ENCODE measurements around the gene OR10X1. TPM values are rescaled to one million over a fixed set of nuclear protein-coding genes. Genes with fewer than 3 reads are reported as not detected.

Gene OR10X1
- total RNA-seq, 4 donors from 2014 or later, result not detected

DNA sequence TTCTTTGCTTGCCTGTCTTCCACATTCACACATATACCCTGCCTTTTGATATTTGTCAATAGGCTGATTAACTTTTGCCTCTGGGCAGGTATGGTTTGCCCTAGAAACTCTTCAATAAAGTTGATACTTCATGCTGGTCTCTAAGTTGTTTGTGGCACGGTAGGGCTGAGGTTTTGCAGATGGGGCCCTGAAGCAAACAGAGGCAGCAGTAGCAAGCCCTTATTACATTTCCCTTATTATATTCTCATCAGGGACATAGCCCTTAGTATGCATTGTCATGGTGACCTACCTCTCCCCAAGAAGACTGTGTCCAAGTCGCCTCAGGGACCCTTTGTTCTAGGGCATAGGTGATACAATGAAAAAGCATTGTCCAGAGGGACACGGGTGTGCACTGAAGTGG lies 9.2 kb downstream of the OR10X1 start, which contains the start of gene OR6P1:
Gene OR6P1 (minus strand): TSS at position 101 of the 400 bp plus-strand sequence. CDS start 6,976 bp downstream, outside the sequence.
- no peak for DNase-seq
- no peak for ATAC-seq
- H3K4me3 ChIP-seq, result no peak within 1 kb of the TSS
- in situ Hi-C loops (cut with MboI; ENCODE audit: low sequenced_read_pairs in 4 of 4), result no loop called here
- no peak within 1 kb of the TSS for H3K27ac ChIP-seq
- no peaks in the 10 kb centered on the region for H3K27me3 ChIP-seq
- no peaks in the 10 kb centered on the region for H3K36me3 ChIP-seq
- no peaks in the 10 kb centered on the region for H3K4me1 ChIP-seq
- intact Hi-C loops (cut with DNase I; ENCODE audit: low total_unique reads), result no loop called here
- no peak for TF ChIP-seq POLR2A (IDR thresholded peaks at IDR 0.05)
- TF ChIP-seq, protein P1, sequence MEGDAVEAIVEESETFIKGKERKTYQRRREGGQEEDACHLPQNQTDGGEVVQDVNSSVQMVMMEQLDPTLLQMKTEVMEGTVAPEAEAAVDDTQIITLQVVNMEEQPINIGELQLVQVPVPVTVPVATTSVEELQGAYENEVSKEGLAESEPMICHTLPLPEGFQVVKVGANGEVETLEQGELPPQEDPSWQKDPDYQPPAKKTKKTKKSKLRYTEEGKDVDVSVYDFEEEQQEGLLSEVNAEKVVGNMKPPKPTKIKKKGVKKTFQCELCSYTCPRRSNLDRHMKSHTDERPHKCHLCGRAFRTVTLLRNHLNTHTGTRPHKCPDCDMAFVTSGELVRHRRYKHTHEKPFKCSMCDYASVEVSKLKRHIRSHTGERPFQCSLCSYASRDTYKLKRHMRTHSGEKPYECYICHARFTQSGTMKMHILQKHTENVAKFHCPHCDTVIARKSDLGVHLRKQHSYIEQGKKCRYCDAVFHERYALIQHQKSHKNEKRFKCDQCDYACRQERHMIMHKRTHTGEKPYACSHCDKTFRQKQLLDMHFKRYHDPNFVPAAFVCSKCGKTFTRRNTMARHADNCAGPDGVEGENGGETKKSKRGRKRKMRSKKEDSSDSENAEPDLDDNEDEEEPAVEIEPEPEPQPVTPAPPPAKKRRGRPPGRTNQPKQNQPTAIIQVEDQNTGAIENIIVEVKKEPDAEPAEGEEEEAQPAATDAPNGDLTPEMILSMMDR (IDR thresholded peaks at IDR 0.05 in 4 of 5, conservative IDR thresholded peaks at IDR 0.05 in 1 of 5), result no peak
- H3K9me3 ChIP-seq, result no peaks in the 10 kb centered on the region

DNA sequence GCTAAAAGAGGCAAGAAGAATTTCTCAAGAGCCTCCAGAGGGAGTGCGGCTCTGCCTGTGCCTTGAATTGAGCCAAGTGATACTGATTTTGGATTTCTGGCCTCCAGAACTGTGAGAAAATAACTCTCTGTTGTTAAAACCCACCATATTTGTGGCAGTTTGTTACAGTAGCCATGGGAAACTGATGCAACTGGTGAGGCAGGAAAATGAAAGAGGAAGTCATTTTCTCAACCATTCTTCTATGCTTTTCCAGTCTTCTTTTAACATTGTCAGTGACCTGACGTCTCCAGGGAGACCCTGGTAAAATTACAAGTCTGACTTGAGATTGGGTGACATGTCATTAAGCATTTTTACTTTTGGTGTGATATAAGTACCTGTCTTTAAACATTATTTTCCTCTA lies 15.1 kb downstream of the OR10X1 start:
- H3K36me3 ChIP-seq, result no peaks in the 10 kb centered on the region
- H3K27me3 ChIP-seq, result no peaks in the 10 kb centered on the region
- no peaks in the 10 kb centered on the region for H3K9me3 ChIP-seq
- H3K4me3 ChIP-seq, result no peak overlapping the region
- intact Hi-C loops (cut with DNase I; ENCODE audit: low total_unique reads) (no loop called here), in situ Hi-C loops (cut with MboI; ENCODE audit: low sequenced_read_pairs in 4 of 4) (no loop called here)
- no peak for DNase-seq
- TF ChIP-seq POLR2A (IDR thresholded peaks at IDR 0.05), result no peak
- TF ChIP-seq, protein P1 (IDR thresholded peaks at IDR 0.05 in 4 of 5, conservative IDR thresholded peaks at IDR 0.05 in 1 of 5), result no peak
- no peaks in the 10 kb centered on the region for H3K4me1 ChIP-seq
- H3K27ac ChIP-seq, result no peak overlapping the region
- no peak for ATAC-seq

DNA sequence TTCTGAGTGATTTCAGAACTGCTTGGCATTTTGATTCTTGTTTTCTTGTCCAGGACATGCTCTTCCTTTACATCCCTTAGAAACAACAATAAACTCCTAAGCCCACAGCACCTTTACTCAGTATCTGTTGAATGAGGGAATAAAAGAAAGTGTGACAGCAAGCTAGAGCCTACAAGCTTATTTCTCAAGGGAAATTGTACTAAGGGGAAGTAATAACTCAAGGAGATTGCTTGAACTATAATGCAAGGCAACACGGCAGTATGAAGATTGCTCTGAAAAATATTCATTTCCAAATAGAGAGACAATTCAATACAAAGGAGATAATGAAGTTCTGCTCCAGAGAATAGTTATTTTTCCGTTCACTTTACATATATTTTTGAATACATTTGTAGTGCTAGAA lies 15.8 kb downstream of the OR10X1 start:
- TF ChIP-seq, protein P1 (IDR thresholded peaks at IDR 0.05 in 4 of 5, conservative IDR thresholded peaks at IDR 0.05 in 1 of 5), result no peak
- no peak for TF ChIP-seq POLR2A (IDR thresholded peaks at IDR 0.05)
- ATAC-seq (no peak), DNase-seq (no peak)
- Histone ChIP-seq H3K4me1 (no peaks in the 10 kb centered on the region), H3K9me3 (no peaks in the 10 kb centered on the region), H3K4me3 (no peak overlapping the region), H3K36me3 (no peaks in the 10 kb centered on the region), H3K27me3 (no peaks in the 10 kb centered on the region), H3K27ac (no peak overlapping the region)
- intact Hi-C loops (cut with DNase I; ENCODE audit: low total_unique reads), result no loop called here
- in situ Hi-C loops (cut with MboI; ENCODE audit: low sequenced_read_pairs in 4 of 4), result no loop called here

DNA sequence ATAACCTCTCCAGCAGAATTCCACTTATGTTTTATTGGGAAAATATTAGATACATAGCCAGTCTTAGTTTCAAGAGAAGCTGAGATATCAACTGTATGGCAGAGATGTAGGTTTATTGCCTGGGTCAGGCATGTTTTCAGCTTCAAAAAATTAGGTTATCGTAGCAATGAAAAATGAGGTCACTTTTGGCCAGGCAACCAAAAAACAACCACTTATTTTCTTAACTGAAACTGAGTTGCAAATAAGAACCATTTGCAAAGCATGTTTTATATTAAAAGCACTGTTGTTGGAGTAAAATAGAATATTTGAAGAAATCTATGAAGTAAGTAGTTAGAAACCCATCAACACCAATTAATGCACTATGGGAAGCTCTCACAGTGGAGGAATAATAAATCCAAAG lies 20.0 kb downstream of the OR10X1 start:
- Histone ChIP-seq H3K9me3 (no peaks in the 10 kb centered on the region), H3K27ac (no peak overlapping the region), H3K4me3 (no peak overlapping the region), H3K27me3 (no peaks in the 10 kb centered on the region), H3K4me1 (no peaks in the 10 kb centered on the region), H3K36me3 (no peaks in the 10 kb centered on the region)
- no peak for TF ChIP-seq POLR2A (IDR thresholded peaks at IDR 0.05)
- TF ChIP-seq, protein P1 (IDR thresholded peaks at IDR 0.05 in 4 of 5, conservative IDR thresholded peaks at IDR 0.05 in 1 of 5), result no peak
- in situ Hi-C loops (cut with MboI; ENCODE audit: low sequenced_read_pairs in 4 of 4), result no loop called here
- no peak for DNase-seq
- intact Hi-C loops (cut with DNase I; ENCODE audit: low total_unique reads), result no loop called here
- ATAC-seq, result no peak

DNA sequence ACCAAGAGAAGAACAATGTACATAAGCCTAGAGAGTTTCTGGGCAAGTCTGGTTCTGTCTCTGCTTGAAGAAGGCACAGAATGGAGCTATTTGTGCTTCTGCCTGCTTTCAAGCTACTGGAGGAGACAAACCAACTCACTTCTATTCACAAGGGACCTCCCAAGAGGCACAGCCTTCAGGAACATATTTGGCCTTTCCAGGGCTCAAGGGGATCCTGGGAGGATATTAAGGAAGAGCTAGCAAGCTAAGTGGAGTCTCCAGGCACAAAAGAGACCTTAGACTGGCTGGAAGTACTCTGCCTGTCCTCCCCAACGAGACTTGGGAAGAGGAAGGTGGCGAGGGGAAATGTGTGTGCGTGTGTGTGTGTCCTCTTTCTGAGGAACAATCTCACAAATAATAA lies 25.3 kb downstream of the OR10X1 start, which contains the start of gene OR6Y1:
Gene OR6Y1 (minus strand): TSS at position 54 of the 400 bp plus-strand sequence. CDS start 6,300 bp downstream, outside the sequence.
- Histone ChIP-seq H3K27me3 (no peaks in the 10 kb centered on the region), H3K36me3 (no peaks in the 10 kb centered on the region), H3K27ac (no peak within 1 kb of the TSS), H3K4me3 (no peak within 1 kb of the TSS), H3K9me3 (no peaks in the 10 kb centered on the region), H3K4me1 (no peaks in the 10 kb centered on the region)
- no peak for DNase-seq
- intact Hi-C loops (cut with DNase I; ENCODE audit: low total_unique reads) (no loop called here), in situ Hi-C loops (cut with MboI; ENCODE audit: low sequenced_read_pairs in 4 of 4) (no loop called here)
- TF ChIP-seq, protein P1 (IDR thresholded peaks at IDR 0.05 in 4 of 5, conservative IDR thresholded peaks at IDR 0.05 in 1 of 5), result no peak
- TF ChIP-seq POLR2A (IDR thresholded peaks at IDR 0.05), result no peak
- no peak for ATAC-seq

Measured in gastrocnemius medialis (tissue), 4 donors.